H9 (cell line): Measurements from ENCODE around the gene TRMT2A. TPM values are rescaled to one million over a fixed set of nuclear protein-coding genes. Genes with fewer than 3 reads are reported as not detected.

Source experiments
- DNase-seq: peaks from one replicate; pipeline ENCODE4 v3.0.0-alpha.2; 2017
- H2AFZ ChIP-seq: one replicate; pipeline ENCODE4 v1.6.1; 2013; ENCODE audit warnings: mild to moderate bottlenecking, low read length, control low read depth, moderate library complexity
- H2AK5ac ChIP-seq: 2 replicates; pipeline ENCODE4 v1.6.1; 2013; ENCODE audit warnings: low read length, control low read depth, mixed read lengths; ENCODE audit not compliant: insufficient read length
- H2BK120ac ChIP-seq: one replicate; pipeline ENCODE4 v1.6.1; 2013; ENCODE audit warnings: low read depth, mild to moderate bottlenecking, low read length, control low read depth, inconsistent platforms; ENCODE audit not compliant: poor library complexity, severe bottlenecking
- H2BK12ac ChIP-seq: 2 replicates; pipeline ENCODE4 v1.6.1; 2013; ENCODE audit warnings: low read length, control low read depth, mixed read lengths, low read depth; ENCODE audit not compliant: insufficient read length
- H2BK15ac ChIP-seq: 2 replicates; pipeline ENCODE4 v1.6.1; 2013; ENCODE audit warnings: low read depth, low read length, control low read depth
- H2BK20ac ChIP-seq: one replicate; pipeline ENCODE4 v1.6.1; 2013; ENCODE audit warnings: low read depth, mild to moderate bottlenecking, low read length, control low read depth, inconsistent platforms; ENCODE audit not compliant: poor library complexity, severe bottlenecking
- H2BK5ac ChIP-seq: 2 replicates; pipeline ENCODE4 v1.6.1; 2013; ENCODE audit warnings: low read length, control low read depth, mixed read lengths; ENCODE audit not compliant: insufficient read length
- H3K14ac ChIP-seq: 2 replicates; pipeline ENCODE4 v1.6.1; 2013; ENCODE audit warnings: low read length, control low read depth; ENCODE audit not compliant: insufficient read depth
- H3K18ac ChIP-seq: 2 replicates; pipeline ENCODE4 v1.6.1; 2013; ENCODE audit warnings: low read depth, mild to moderate bottlenecking, mixed read lengths, low read length, control low read depth; ENCODE audit not compliant: insufficient read length
- H3K23ac ChIP-seq: 2 replicates; pipeline ENCODE4 v1.6.1; 2013; ENCODE audit warnings: low read length, control low read depth, mixed read lengths, low read depth; ENCODE audit not compliant: insufficient read length
- H3K23me2 ChIP-seq: 2 replicates; pipeline ENCODE4 v1.6.1; 2013; ENCODE audit warnings: low read depth, mild to moderate bottlenecking, mixed read lengths, low read length, control low read depth; ENCODE audit not compliant: insufficient read length, poor library complexity, severe bottlenecking
- H3K27ac ChIP-seq: 2 replicates; pipeline ENCODE4 v1.5.1; 2013; ENCODE audit warnings: low read length, control low read depth, mixed read lengths, low read depth; ENCODE audit not compliant: insufficient read length
- H3K27me3 ChIP-seq: 2 replicates; pipeline ENCODE4 v1.6.1; 2013; ENCODE audit warnings: low read length, control low read depth, inconsistent platforms; ENCODE audit not compliant: insufficient read depth
- H3K4ac ChIP-seq: 2 replicates; pipeline ENCODE4 v1.6.1; 2013; ENCODE audit warnings: low read depth, mild to moderate bottlenecking, control low read depth, inconsistent platforms, low read length, moderate library complexity
- H3K4me1 ChIP-seq: 2 replicates; pipeline ENCODE4 v1.6.1; 2013; ENCODE audit warnings: low read length, control low read depth, inconsistent platforms; ENCODE audit not compliant: insufficient read depth
- H3K4me2 ChIP-seq: 2 replicates; pipeline ENCODE4 v1.6.1; 2013; ENCODE audit warnings: low read length, control low read depth, mixed read lengths; ENCODE audit not compliant: insufficient read length, insufficient read depth
- H3K56ac ChIP-seq: 2 replicates; pipeline ENCODE4 v1.6.1; 2013; ENCODE audit warnings: low read depth, mild to moderate bottlenecking, mixed read lengths, low read length, control low read depth; ENCODE audit not compliant: insufficient read length
- H3K79me1 ChIP-seq: 2 replicates; pipeline ENCODE4 v1.6.1; 2013; ENCODE audit warnings: low read depth, mild to moderate bottlenecking, moderate library complexity, low read length, control low read depth, inconsistent platforms; ENCODE audit not compliant: insufficient read depth, poor library complexity, severe bottlenecking
- H3K79me2 ChIP-seq: 2 replicates; pipeline ENCODE4 v1.6.1; 2013; ENCODE audit warnings: low read length, control low read depth, inconsistent platforms; ENCODE audit not compliant: insufficient read depth
- H3K9ac ChIP-seq: 2 replicates; pipeline ENCODE4 v1.6.1; 2013; ENCODE audit warnings: low read length, control low read depth, mixed read lengths; ENCODE audit not compliant: insufficient read length; ENCODE audit errors: extremely low read depth
- H3K9me3 ChIP-seq: one replicate; pipeline ENCODE4 v1.6.1; 2013; ENCODE audit warnings: low read depth, low read length, inconsistent platforms; ENCODE audit not compliant: control insufficient read depth
- H3T11ph ChIP-seq: one replicate; pipeline ENCODE4 v1.6.1; 2013; ENCODE audit warnings: mild to moderate bottlenecking, low read length, control low read depth, inconsistent platforms
- H4K20me1 ChIP-seq: one replicate; pipeline ENCODE4 v1.6.1; 2013; ENCODE audit not compliant: control insufficient read depth, insufficient read length, insufficient read depth
- H4K5ac ChIP-seq: 2 replicates; pipeline ENCODE4 v1.6.1; 2013; ENCODE audit warnings: low read depth, mild to moderate bottlenecking, mixed read lengths, low read length, control low read depth; ENCODE audit not compliant: insufficient read length
- H4K8ac ChIP-seq: replicated peaks from 2 replicates; pipeline ENCODE4 v1.6.1; 2013; ENCODE audit warnings: low read length, control low read depth, mixed read lengths, low read depth; ENCODE audit not compliant: insufficient read length
- H4K91ac ChIP-seq: 2 replicates; pipeline ENCODE4 v1.6.1; 2013; ENCODE audit warnings: low read depth, mild to moderate bottlenecking, moderate library complexity, mixed read lengths, low read length, control low read depth; ENCODE audit not compliant: insufficient read length
- H3K27ac Mint-ChIP-seq, 3 experiments: 2 replicates in 2 of 3; 3 replicates in 1 of 3; pipeline ENCODE4 v1.8.0; 2020 to 2021; ENCODE audit warnings: mixed read lengths in 3 of 3, mild to moderate bottlenecking in 1 of 3, moderate library complexity in 1 of 3
- H3K27me3 Mint-ChIP-seq: 2 replicates; pipeline ENCODE4 v1.8.0; 2021; ENCODE audit warnings: low read depth, mild to moderate bottlenecking, moderate library complexity, mixed read lengths
- H3K36me3 Mint-ChIP-seq, 3 experiments: 2 replicates in 2 of 3; 3 replicates in 1 of 3; pipeline ENCODE4 v1.8.0; 2020 to 2021; ENCODE audit warnings: low read depth in 3 of 3, mixed read lengths in 3 of 3; ENCODE audit not compliant: insufficient read depth in 1 of 3
- H3K4me1 Mint-ChIP-seq, 2 experiments: 2 replicates each; pipeline ENCODE4 v1.8.0; 2020; ENCODE audit warnings: mixed read lengths in 2 of 2
- H3K4me3 Mint-ChIP-seq, 2 experiments: 2 replicates in 1 of 2; 3 replicates in 1 of 2; pipeline ENCODE4 v1.8.0; 2020 to 2021; ENCODE audit warnings: mild to moderate bottlenecking in 2 of 2, mixed read lengths in 2 of 2, moderate library complexity in 1 of 2
- H3K9me3 Mint-ChIP-seq, 2 experiments: 2 replicates in 1 of 2; 3 replicates in 1 of 2; pipeline ENCODE4 v1.8.0; 2020; ENCODE audit warnings: mild to moderate bottlenecking in 2 of 2, mixed read lengths in 2 of 2, moderate library complexity in 1 of 2
- CTCF ChIP-seq: fragments of 200-600 bp; sonication (generic); conservative IDR thresholded peaks from 3 replicates; pipeline ENCODE4 v1.8.0; 2021; ENCODE audit warnings: antibody characterized with exemption, mild to moderate bottlenecking
- WGBS: extraction: QIAGEN DNeasy Blood & Tissue Kit; methylation state at CpG from one replicate; pipeline ENCODE4 v1.1.7; 2013; ENCODE audit warnings: missing lambda C conversion rate, low lambda C conversion rate, mixed read lengths; ENCODE audit not compliant: insufficient read length; ENCODE audit errors: extremely low coverage; 5-methylcytosine and 5-hydroxymethylcytosine counted together
- total RNA-seq: library from RNA; stranded (reverse); gene quantifications from 2 replicates; pipeline ENCODE4 v1.2.1, GENCODE V29; 2021

Gene TRMT2A
- total RNA-seq, 1 experiment from 2014 or later: 58.2 TPM

- no CpG with 5 or more reads among the region's 3 CpGs for WGBS
These were observed 12.7 kb upstream of the TRMT2A start for GRCh38 chr22:20129747-20130014.

More at GRCh38 chr22:20129747-20130014, 12.7 kb upstream of the TRMT2A start:
- H3T11ph ChIP-seq: no peak overlapping the region
- H3K9ac ChIP-seq: no peak overlapping the region
- peaks cover under 1% of the 10 kb centered on the region for H3K79me1 ChIP-seq
- H3K4ac ChIP-seq: no peak overlapping the region
- H3K27me3 Mint-ChIP-seq: no peaks in the 10 kb centered on the region; the same call in 1 of the 2 replicates
- H2BK20ac ChIP-seq: no peak overlapping the region
- no peaks in the 10 kb centered on the region for H3K79me2 ChIP-seq
- no peak overlapping the region for H2AK5ac ChIP-seq
- no peak overlapping the region for H4K8ac ChIP-seq
- no peaks in the 10 kb centered on the region for H3K9me3 ChIP-seq
- peaks cover 17 to 36% (median 32%) of the 10 kb centered on the region in 3 experiments; a peak in 6 of 7 replicates for H3K36me3 Mint-ChIP-seq
- no peak overlapping the region for H3K4me3 Mint-ChIP-seq
- no peaks in the 10 kb centered on the region for H3K27me3 ChIP-seq
- H3K27ac ChIP-seq: no peak overlapping the region
- no peak overlapping the region for H2BK12ac ChIP-seq
- no peak overlapping the region for H2AFZ ChIP-seq
- H3K4me1 ChIP-seq: no peaks in the 10 kb centered on the region
- TF ChIP-seq CTCF: no peak
- H4K20me1 ChIP-seq: peaks cover 2% of the 10 kb centered on the region
- H4K5ac ChIP-seq: no peak overlapping the region
- no peak overlapping the region for H4K91ac ChIP-seq
- no peak overlapping the region for H3K14ac ChIP-seq
- H3K18ac ChIP-seq: no peak overlapping the region
- no peak overlapping the region for H3K4me2 ChIP-seq
- H3K23ac ChIP-seq: no peak overlapping the region
- H3K27ac Mint-ChIP-seq: no peak overlapping the region
- peaks cover 8% of the 10 kb centered on the region in 2 experiments for H3K4me1 Mint-ChIP-seq
- no peaks in the 10 kb centered on the region for H3K9me3 Mint-ChIP-seq
- H2BK5ac ChIP-seq: no peak overlapping the region
- no peak for DNase-seq
- no peak overlapping the region for H3K56ac ChIP-seq
- no peak overlapping the region for H2BK120ac ChIP-seq
- H3K23me2 ChIP-seq: peaks cover 4% of the 10 kb centered on the region
- no peak overlapping the region for H2BK15ac ChIP-seq
